UCSD-AML1 (cell line): ENCODE data around the gene CAPZB.

Experiments
- DNase-seq: peaks from one replicate; lab custom pipeline; 2025; ENCODE audit not compliant: unreplicated experiment; lab: John Stamatoyannopoulos, UW

CAPZB gene

GRCh38 chr1:19432943-19433718, 52.2 kb downstream of the CAPZB start:
- DNase-seq: no peak

- DNase-seq: no peak
These were observed 54.9 kb downstream of the CAPZB start for GRCh38 chr1:19430121-19431068.

GRCh38 chr1:19429611-19430010, 55.7 kb downstream of the CAPZB start:
- no peak for DNase-seq

- no peak for DNase-seq
These were observed 58.1 kb downstream of the CAPZB start for GRCh38 chr1:19427087-19427781.

GRCh38 chr1:19426294-19427086, 58.8 kb downstream of the CAPZB start:
- no peak for DNase-seq

- DNase-seq: no peak
These were observed 59.6 kb downstream of the CAPZB start for GRCh38 chr1:19425646-19426239.

- DNase-seq: no peak
These were observed 60.4 kb downstream of the CAPZB start for GRCh38 chr1:19424651-19425570.

GRCh38 chr1:19423130-19423529, 62.2 kb downstream of the CAPZB start:
- DNase-seq: no peak

GRCh38 chr1:19421365-19421764, 64.0 kb downstream of the CAPZB start:
- DNase-seq: no peak

GRCh38 chr1:19420606-19421005, 64.7 kb downstream of the CAPZB start:
- DNase-seq: no peak

GRCh38 chr1:19419691-19420090, 65.6 kb downstream of the CAPZB start:
- DNase-seq: no peak

GRCh38 chr1:19418503-19418971, 66.8 kb downstream of the CAPZB start:
- no peak for DNase-seq

- no peak for DNase-seq
These were observed 68.3 kb downstream of the CAPZB start for GRCh38 chr1:19416921-19417470.

GRCh38 chr1:19416145-19416544, 69.2 kb downstream of the CAPZB start:
- DNase-seq: no peak

- no peak for DNase-seq
These were observed 70.7 kb downstream of the CAPZB start for GRCh38 chr1:19414515-19415121.

- DNase-seq: no peak
These were observed 71.3 kb downstream of the CAPZB start for GRCh38 chr1:19413999-19414398.

- no peak for DNase-seq
These were observed 72.7 kb downstream of the CAPZB start for GRCh38 chr1:19412654-19413053.

- DNase-seq: no peak
These were observed 73.7 kb downstream of the CAPZB start for GRCh38 chr1:19411612-19412011.
